Tibial nerve (tissue), 4 donors: ENCODE results near the gene SMC1B. TPM values are rescaled to one million over a fixed set of nuclear protein-coding genes. Genes with fewer than 3 reads are reported as not detected.
"Not testable (repeated sequence)": the region's sequence is repeated elsewhere in the genome, so short reads cannot be mapped to it uniquely, and the experiment has no call there.

Experiments
- DNase-seq, 2 donors: peaks; one replicate each; pipeline ENCODE4 v3.0.0-alpha.2; 2019; ENCODE audit warnings: low spot score in 2 of 2
- H3K27ac ChIP-seq, 4 donors: fragments of 200-600 bp; sonication (generic) in 3 of 4; one replicate each; pipeline ENCODE4 v1.5.1; 2017 to 2019; ENCODE audit warnings: mild to moderate bottlenecking in 1 of 4
- H3K27me3 ChIP-seq, 2 donors: fragments of 200-600 bp; sonication (generic) in 1 of 2; one replicate each; pipeline versions ENCODE4 v1.5.1 to v1.6.0; 2017 to 2019
- H3K36me3 ChIP-seq, 3 donors: fragments of 200-600 bp; sonication (generic); one replicate each; pipeline ENCODE4 v1.5.1; 2018 to 2019
- H3K4me1 ChIP-seq, 4 donors: fragments of 200-600 bp; sonication (generic) in 3 of 4; one replicate each; pipeline ENCODE4 v1.5.1; 2017 to 2019
- H3K4me3 ChIP-seq, 4 donors: fragments of 200-600 bp; sonication (generic) in 3 of 4; one replicate each; pipeline ENCODE4 v1.5.1; 2017 to 2019; ENCODE audit warnings: mild to moderate bottlenecking in 1 of 4, moderate library complexity in 1 of 4
- H3K9me3 ChIP-seq, 4 donors: fragments of 200-600 bp; sonication (generic) in 3 of 4; one replicate each; pipeline ENCODE4 v1.5.1; 2017 to 2019
- CTCF ChIP-seq, 5 experiments: fragments of 200-600 bp in 3 of 5; fragments of 450-650 bp in 2 of 5; sonication (generic) in 3 of 5; IDR thresholded peaks; one replicate each; pipeline ENCODE4 v1.5.1; 2016 to 2019; ENCODE audit warnings: antibody characterized with exemption in 5 of 5, mild to moderate bottlenecking in 3 of 5, moderate library complexity in 2 of 5
- EP300 ChIP-seq, 2 donors: sonication (generic); formaldehyde crosslinking; IDR thresholded peaks; one replicate each; pipeline ENCODE4 v1.6.1; 2017; ENCODE audit warnings: antibody characterized with exemption in 2 of 2, mild to moderate bottlenecking in 1 of 2
- POLR2A ChIP-seq, 2 donors: fragments of 450-650 bp; IDR thresholded peaks; one replicate each; pipeline ENCODE4 v1.6.1; 2017; ENCODE audit warnings: antibody characterized with exemption in 2 of 2, mild to moderate bottlenecking in 2 of 2, moderate library complexity in 2 of 2
- WGBS, 2 donors: methylation state at CpG; one replicate each; pipeline ENCODE4 v1.1.5; 2018; 5-methylcytosine and 5-hydroxymethylcytosine counted together
- total RNA-seq, 4 donors: library from RNA; depleted of rRNA; stranded (reverse); fragments of >200 nt; gene quantifications; one replicate each; pipeline ENCODE4 v1.1.0, GENCODE V29; 2016

Gene SMC1B
- total RNA-seq, 4 donors from 2014 or later, result not detected

- no peaks in the 10 kb centered on the region for H3K27me3 ChIP-seq
- H3K9me3 ChIP-seq, result no peaks in the 10 kb centered on the region
- peaks cover 0 to 93% (median 3%) of the 10 kb centered on the region in 3 donors for H3K36me3 ChIP-seq
- H3K4me1 ChIP-seq, result peaks cover 0 to 21% (median 3%) of the 10 kb centered on the region in 4 donors
- no peak overlapping the region for H3K4me3 ChIP-seq
- 92 to 95% methylated on average over 7 of the region's 7 CpGs for WGBS, 2 donors
- DNase-seq, result no peak
- H3K27ac ChIP-seq, result no peak overlapping the region
- TF ChIP-seq POLR2A (IDR thresholded peaks at IDR 0.05) (no peak), CTCF (IDR thresholded peaks at IDR 0.05) (no peak), EP300 (IDR thresholded peaks at IDR 0.05) (no peak)
Measured at GRCh38 chr22:45332001-45332400, 81.4 kb downstream of the SMC1B start.

GRCh38 chr22:45331486-45331885, 81.9 kb downstream of the SMC1B start:
- DNase-seq, result no peak
- H3K9me3 ChIP-seq, result no peaks in the 10 kb centered on the region
- H3K27ac ChIP-seq, result no peak overlapping the region
- no peak overlapping the region for H3K4me3 ChIP-seq
- peaks cover 0 to 15% (median under 1%) of the 10 kb centered on the region in 4 donors for H3K4me1 ChIP-seq
- TF ChIP-seq POLR2A (IDR thresholded peaks at IDR 0.05) (no peak), CTCF (IDR thresholded peaks at IDR 0.05) (no peak), EP300 (IDR thresholded peaks at IDR 0.05) (no peak)
- H3K27me3 ChIP-seq, result no peaks in the 10 kb centered on the region
- WGBS, 2 donors, result 89 to 94% methylated on average over 9 of the region's 9 CpGs
- peaks cover 0 to 91% (median 3%) of the 10 kb centered on the region in 3 donors for H3K36me3 ChIP-seq

DNA sequence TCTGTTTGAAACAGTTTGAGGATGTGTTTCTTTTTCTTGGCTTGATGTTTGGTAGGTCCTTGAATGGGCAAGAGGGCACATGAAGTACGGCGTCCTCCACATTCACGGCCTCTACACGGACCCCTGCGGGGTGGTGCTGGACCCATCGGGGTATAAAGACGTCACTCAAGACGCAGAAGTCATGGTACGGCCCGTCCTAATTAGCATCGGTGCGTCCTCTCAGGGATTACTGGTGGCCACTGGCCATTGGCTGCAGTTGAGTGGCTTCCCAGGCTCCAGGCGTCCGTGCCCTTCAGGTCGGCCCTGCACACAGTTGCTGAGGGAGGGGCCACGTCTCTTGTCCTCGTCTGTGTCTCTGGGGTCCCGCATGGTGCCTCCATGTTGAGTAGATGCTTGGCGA, 82.9 kb downstream of the SMC1B start:
- no peaks in the 10 kb centered on the region for H3K27me3 ChIP-seq
- H3K4me1 ChIP-seq, result peaks cover 0 to 10% (median 0%) of the 10 kb centered on the region in 4 donors
- peaks cover 3 to 89% (median 8%) of the 10 kb centered on the region in 3 donors for H3K36me3 ChIP-seq
- no peak for DNase-seq
- 94 to 96% methylated on average over 17 to 19 of the region's 19 CpGs for WGBS, 2 donors
- H3K4me3 ChIP-seq, result no peak overlapping the region
- no peak overlapping the region for H3K27ac ChIP-seq
- TF ChIP-seq EP300 (IDR thresholded peaks at IDR 0.05) (no peak), POLR2A (IDR thresholded peaks at IDR 0.05) (no peak), CTCF (IDR thresholded peaks at IDR 0.05) (no peak)
- H3K9me3 ChIP-seq, result no peaks in the 10 kb centered on the region

DNA sequence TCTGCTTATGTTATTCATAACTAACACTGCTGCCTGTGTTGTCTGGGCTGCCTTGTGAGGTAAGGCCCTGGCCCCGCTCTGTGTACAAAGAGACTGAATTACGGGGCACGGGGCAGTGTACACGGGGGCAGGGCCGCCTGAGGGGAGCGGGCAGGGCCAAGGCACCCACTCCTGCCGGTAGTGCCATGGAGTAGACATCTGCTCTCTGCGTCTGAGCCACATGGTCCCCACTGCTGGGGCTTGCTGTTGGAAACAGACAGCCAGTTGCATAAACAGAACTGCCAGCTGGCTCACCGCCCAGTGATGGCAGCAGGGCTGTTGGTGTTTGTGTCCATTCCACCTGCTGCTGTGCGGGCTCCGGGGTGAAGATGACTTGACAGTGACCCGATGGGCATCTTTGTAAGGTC, 83.9 kb downstream of the SMC1B start:
- no peak for DNase-seq
- H3K4me3 ChIP-seq, result no peak overlapping the region
- H3K36me3 ChIP-seq, result peaks cover 3 to 87% (median 9%) of the 10 kb centered on the region in 3 donors
- H3K9me3 ChIP-seq, result no peaks in the 10 kb centered on the region
- H3K4me1 ChIP-seq, result peaks cover 0 to 10% (median 0%) of the 10 kb centered on the region in 4 donors
- H3K27me3 ChIP-seq, result no peaks in the 10 kb centered on the region
- H3K27ac ChIP-seq, result no peak overlapping the region
- 53 to 59% methylated on average over 10 of the region's 12 CpGs for WGBS, 2 donors
- TF ChIP-seq CTCF (IDR thresholded peaks at IDR 0.05), result no peak
- TF ChIP-seq EP300 (IDR thresholded peaks at IDR 0.05), result no peak

DNA sequence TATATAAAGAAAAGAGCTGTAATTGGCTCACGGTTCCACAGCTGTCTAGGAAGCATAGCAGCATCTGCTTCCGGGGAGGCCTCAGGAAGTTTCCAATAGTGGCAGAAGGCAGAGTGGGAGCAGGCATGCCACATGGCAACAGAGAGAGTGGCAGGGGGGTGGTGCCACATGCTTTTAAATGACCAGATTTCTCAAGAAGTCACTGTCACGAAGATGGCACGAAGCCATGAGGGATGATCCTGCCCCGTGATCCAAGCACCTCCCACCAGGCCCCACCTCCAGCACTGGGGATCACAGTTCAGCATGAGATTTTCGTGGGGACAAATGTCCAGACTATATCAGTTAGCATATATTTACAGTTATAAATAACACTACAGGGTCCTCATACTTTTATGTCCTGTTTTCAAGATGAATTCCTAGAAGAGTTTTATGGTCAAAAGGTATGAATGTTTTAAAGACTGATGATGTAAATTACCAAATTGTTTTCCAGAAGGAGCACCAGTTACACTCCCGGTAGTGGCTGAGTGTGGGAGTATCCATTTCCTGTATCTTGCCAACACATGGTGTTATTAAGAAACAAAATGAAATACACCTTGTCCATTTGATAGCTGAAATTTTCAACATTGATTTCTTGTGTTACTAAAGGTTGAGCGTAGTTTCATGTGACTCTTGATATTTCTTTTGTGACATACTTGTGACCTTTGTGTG, 84.4 kb downstream of the SMC1B start:
- Histone ChIP-seq H3K27me3 (no peaks in the 10 kb centered on the region), H3K27ac (no peak overlapping the region), H3K4me1 (peaks cover 0 to 10% (median 0%) of the 10 kb centered on the region in 4 donors), H3K36me3 (peaks cover 3 to 87% (median 9%) of the 10 kb centered on the region in 3 donors), H3K4me3 (no peak overlapping the region), H3K9me3 (no peaks in the 10 kb centered on the region)
- 53 to 59% methylated on average over 8 of the region's 8 CpGs for WGBS, 2 donors
- DNase-seq, result no peak
- no peak for TF ChIP-seq POLR2A (IDR thresholded peaks at IDR 0.05)
- no peak for TF ChIP-seq EP300 (IDR thresholded peaks at IDR 0.05)
- TF ChIP-seq CTCF (IDR thresholded peaks at IDR 0.05), result no peak

- not testable (repeated sequence) for H3K27ac ChIP-seq, DNase-seq, H3K4me3 ChIP-seq, H3K9me3 ChIP-seq, H3K27me3 ChIP-seq
- H3K36me3 ChIP-seq, result peaks cover 3 to 89% (median 9%) of the 10 kb centered on the region in 3 donors
- peaks cover 0 to 10% (median 0%) of the 10 kb centered on the region in 4 donors for H3K4me1 ChIP-seq
- 84 to 86% methylated on average over 6 to 7 of the region's 8 CpGs for WGBS, 2 donors
Measured at GRCh38 chr22:45328261-45328660, 85.1 kb downstream of the SMC1B start.
